OCI-LY1 (cell line): ENCODE data around the gene COP1.

Experiments used
- CTCF ChIP-seq: fragments of 200-600 bp; sonication (generic), shearing (Covaris generic); IDR thresholded peaks from 2 replicates; pipeline ENCODE4 v1.5.1; 2017; ENCODE audit warnings: mild to moderate bottlenecking, antibody characterized with exemption, low read length, moderate library complexity, mixed read lengths
- EZH2 ChIP-seq: fragments of 200-600 bp; sonication (generic), shearing (Covaris generic); IDR thresholded peaks from 2 replicates; pipeline ENCODE4 v1.8.0; 2017; ENCODE audit warnings: borderline replicate concordance, mixed run types, mild to moderate bottlenecking, antibody characterized with exemption, low read length, moderate library complexity, mixed read lengths

DNA sequence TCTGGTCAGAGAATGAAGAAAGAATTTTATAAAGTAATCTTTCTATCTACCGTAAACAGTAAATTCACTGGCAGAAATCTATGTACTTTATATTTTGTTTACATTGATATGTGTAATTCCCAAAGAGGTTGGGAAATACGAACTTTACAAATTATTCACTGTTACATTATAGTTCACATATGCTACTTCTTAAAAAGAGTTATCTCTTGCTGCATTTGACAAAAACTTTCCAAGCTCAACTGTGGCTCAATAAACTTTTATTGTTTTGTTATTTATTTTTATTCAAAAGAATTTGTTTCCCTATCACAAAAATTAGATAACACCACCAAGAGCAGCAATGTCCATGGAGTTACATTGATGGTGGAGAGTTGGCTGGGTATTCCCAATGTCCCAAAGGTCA, 262.5 kb downstream of the COP1 start:
- TF ChIP-seq EZH2 (no peak), CTCF (no peak)
